ENCODE results near the gene RAB37. TPM values are rescaled to one million over a fixed set of nuclear protein-coding genes. Genes with fewer than 3 reads are reported as not detected.
A peak's percentile ranks its signal among the peaks of the same experiment; 100 is the strongest.

The RAB37 gene
- total and polyA plus RNA-seq, 2 of the 13 experiments (the other 11 are each of a cell fraction or from before 2014, with no cell fraction given), result 0.91 to 3.7 TPM

- TF ChIP-seq ARNT2 (CRISPR knock-in tag; IDR thresholded peaks at IDR 0.05; ENCODE audit: low read depth) (no peak; the same call in 1 of the 2 replicates), ZBTB10 (CRISPR knock-in tag; IDR thresholded peaks at IDR 0.05; ENCODE audit: borderline replicate concordance) (no peak), ZNF879 (CRISPR knock-in tag; IDR thresholded peaks at IDR 0.05) (no peak), MYPOP (CRISPR knock-in tag; IDR thresholded peaks at IDR 0.05) (0 out of 2 replicates have a peak, but pooled peaks have one; percentile 18), SOX5 (CRISPR knock-in tag; IDR thresholded peaks at IDR 0.05; ENCODE audit: borderline replicate concordance) (peak; percentile 34; the same call in 1 of the 2 replicates), SP5 (CRISPR knock-in tag; IDR thresholded peaks at IDR 0.05; ENCODE audit: borderline replicate concordance, low read depth) (no peak; the same call in 1 of the 2 replicates), RFX5 (IDR thresholded peaks at IDR 0.05; ENCODE audit: low read depth, low read length) (no peak), KMT2A (CRISPR knock-in tag; IDR thresholded peaks at IDR 0.05) (no peak), REST (IDR thresholded peaks at IDR 0.05; ENCODE audit: borderline replicate concordance in 1 of 2, low read depth in 1 of 2, low read length in 2 of 2) (no peak), AHDC1 (CRISPR knock-in tag; IDR thresholded peaks at IDR 0.05; ENCODE audit: borderline replicate concordance) (no peak), ZNF335 (CRISPR knock-in tag; IDR thresholded peaks at IDR 0.05) (no peak), ATAD3A (CRISPR knock-in tag; IDR thresholded peaks at IDR 0.05) (no peak), MXD3 (CRISPR knock-in tag; IDR thresholded peaks at IDR 0.05) (no peak), HDAC6 (IDR thresholded peaks at IDR 0.05; ENCODE audit: low read depth, low read length) (no peak), ZNF616 (CRISPR knock-in tag; IDR thresholded peaks at IDR 0.05; ENCODE audit: low read depth) (no peak)
Observed at GRCh38 chr17:74770498-74771318, 33.7 kb downstream of the RAB37 start (continued).

All from HepG2 (cell line).